Endothelial cell of umbilical vein (primary cell): Measurements from ENCODE around the gene IL10RA. TPM values are rescaled to one million over a fixed set of nuclear protein-coding genes. Genes with fewer than 3 reads are reported as not detected.

Experiments used
- BruUV-seq: library from RNA; stranded (reverse); fragments of 400-500 nt; replicated peaks from 2 replicates; lab custom pipeline; 2021; lab: Mats Ljungman, UMichigan
- CTCF ChIA-PET: fragments of 300-600, 350-600 bp; sonication (Branson Sonifier 250); formaldehyde crosslinking; loops from one replicate; lab custom pipeline; 2021; ENCODE audit warnings: antibody characterized with exemption, inconsistent platforms; lab: Charles Lee
- POLR2A ChIA-PET: fragments of 300-600, 350-600 bp; sonication (Branson Sonifier 250); formaldehyde crosslinking; loops from one replicate; lab custom pipeline; 2021; ENCODE audit warnings: antibody characterized with exemption, inconsistent platforms; lab: Charles Lee
- DNase-seq: peaks from one replicate; pipeline ENCODE4 v3.0.0-alpha.2; 2011; ENCODE audit warnings: low read depth, low spot score
- FAIRE-seq: peaks from 2 replicates; lab custom pipeline; 2011; peaks lifted over from hg19 to GRCh38; lab: Jason Lieb, UNC
- H2AFZ ChIP-seq: 2 replicates; pipeline ENCODE4 v1.6.0; 2012; ENCODE audit warnings: low read depth, low read length, control low read depth, inconsistent platforms
- H3K27ac ChIP-seq: 2 replicates; pipeline ENCODE4 v1.5.1; 2011; ENCODE audit warnings: low read depth, mild to moderate bottlenecking, control low read depth, low read length, moderate library complexity; ENCODE audit not compliant: insufficient read depth
- H3K27me3 ChIP-seq, 2 experiments: 2 replicates each; pipeline versions ENCODE4 v1.6.0 to v1.6.1; 2011; ENCODE audit warnings: low read length in 2 of 2, mixed read lengths in 1 of 2; ENCODE audit not compliant: control insufficient read depth in 2 of 2, insufficient read depth in 2 of 2
- H3K36me3 ChIP-seq, 2 experiments: 2 replicates in 1 of 2; 3 replicates in 1 of 2; pipeline ENCODE4 v1.5.1; 2011; ENCODE audit warnings: low read length in 2 of 2, mild to moderate bottlenecking in 1 of 2, moderate library complexity in 1 of 2; ENCODE audit not compliant: control insufficient read depth in 2 of 2, insufficient read depth in 2 of 2; ENCODE audit errors: extremely low read depth in 1 of 2
- H3K4me1 ChIP-seq: 3 replicates; pipeline ENCODE4 v1.5.1; 2011; ENCODE audit warnings: mild to moderate bottlenecking, low read length; ENCODE audit not compliant: control insufficient read depth, insufficient read depth; ENCODE audit errors: extremely low read depth
- H3K4me2 ChIP-seq: 2 replicates; pipeline ENCODE4 v1.6.1; 2011; ENCODE audit warnings: low read length, control low read depth, mixed read lengths; ENCODE audit not compliant: insufficient read depth
- H3K4me3 ChIP-seq, 3 experiments: fragments of 200-600 bp in 1 of 3; sonication (generic), shearing (Covaris generic) in 1 of 3; replicated peaks in 1 of 3; 2 replicates each; pipeline ENCODE4 v1.5.1; 2011 to 2016; ENCODE audit warnings: control low read depth in 3 of 3, low read length in 3 of 3, mild to moderate bottlenecking in 2 of 3, inconsistent platforms in 1 of 3, low read depth in 1 of 3, moderate library complexity in 1 of 3; ENCODE audit not compliant: insufficient read depth in 1 of 3
- H3K79me2 ChIP-seq: 2 replicates; pipeline ENCODE4 v1.6.0; 2012; ENCODE audit warnings: low read length, inconsistent platforms; ENCODE audit not compliant: control insufficient read depth, insufficient read depth
- H3K9ac ChIP-seq: replicated peaks from 2 replicates; pipeline ENCODE3; 2011; ENCODE audit warnings: low read length, control low read depth; ENCODE audit not compliant: insufficient read depth; ENCODE audit errors: extremely low read depth
- H3K9me1 ChIP-seq: replicated peaks from 3 replicates; pipeline ENCODE4 v1.6.0; 2011; ENCODE audit warnings: mild to moderate bottlenecking, low read length; ENCODE audit not compliant: control insufficient read depth, insufficient read depth; ENCODE audit errors: extremely low read depth
- H3K9me3 ChIP-seq: replicated peaks from 2 replicates; pipeline ENCODE4 v1.5.1; 2012; ENCODE audit warnings: low read length, inconsistent platforms; ENCODE audit not compliant: control insufficient read depth, insufficient read depth
- H4K20me1 ChIP-seq: replicated peaks from 2 replicates; pipeline ENCODE3; 2011; ENCODE audit warnings: mild to moderate bottlenecking, low read length; ENCODE audit not compliant: control insufficient read depth, insufficient read depth; ENCODE audit errors: extremely low read depth
- CTCF ChIP-seq, 2 donors: IDR thresholded peaks; 1 replicate in 1 of 2; 2 replicates in 1 of 2; pipeline ENCODE4 v1.5.1; 2011; ENCODE audit warnings: low read length in 2 of 2, mild to moderate bottlenecking in 2 of 2, moderate library complexity in 2 of 2, control low read depth in 1 of 2, inconsistent platforms in 1 of 2, low read depth in 1 of 2; ENCODE audit not compliant: insufficient read depth in 1 of 2; ENCODE audit errors: extremely low read depth in 1 of 2
- EZH2 ChIP-seq: IDR thresholded peaks from 2 replicates; pipeline ENCODE4 v1.6.1; 2012; ENCODE audit warnings: borderline replicate concordance, low read depth, mild to moderate bottlenecking, moderate library complexity, low read length, inconsistent platforms; ENCODE audit not compliant: severe bottlenecking
- FOS ChIP-seq: IDR thresholded peaks from 2 replicates; pipeline ENCODE4 v1.6.1; 2011; ENCODE audit warnings: mild to moderate bottlenecking, low read length, moderate library complexity, borderline replicate concordance; ENCODE audit not compliant: insufficient read depth
- GATA2 ChIP-seq: IDR thresholded peaks from 2 replicates; pipeline ENCODE4 v1.7.0; 2011; ENCODE audit warnings: low read depth, mild to moderate bottlenecking, moderate library complexity, mixed read lengths, low read length; ENCODE audit not compliant: insufficient read length, insufficient read depth
- JUN ChIP-seq: IDR thresholded peaks from 2 replicates; pipeline ENCODE4 v1.6.1; 2011; ENCODE audit warnings: borderline replicate concordance, low read depth; ENCODE audit not compliant: insufficient read length, insufficient read depth
- MAX ChIP-seq: IDR thresholded peaks from 2 replicates; pipeline ENCODE4 v1.6.1; 2011; ENCODE audit not compliant: insufficient read depth, insufficient read length
- MYC ChIP-seq: IDR thresholded peaks from one replicate; pipeline ENCODE4 v1.6.1; 2011; ENCODE audit warnings: mild to moderate bottlenecking, low read depth, low read length
- POLR2A ChIP-seq: IDR thresholded peaks from 2 replicates; pipeline ENCODE4 v1.6.1; 2012; ENCODE audit warnings: low read depth, mild to moderate bottlenecking, control low read depth, low read length
- POLR2AphosphoS5 ChIP-seq: IDR thresholded peaks from 2 replicates; pipeline ENCODE4 v1.6.1; 2012; ENCODE audit warnings: low read depth, mild to moderate bottlenecking, control low read depth, low read length, moderate library complexity; ENCODE audit not compliant: insufficient read depth
- dilution Hi-C: fragments of 300-500 bp; cut with MboI; formaldehyde crosslinking; loops from one replicate; pipeline ENCODE4 v1.15.0; 2019; ENCODE audit warnings: low sequenced_read_pairs; ENCODE audit not compliant: extremely low pct_ligation_motif_present
- intact Hi-C: fragments of 100-400 bp; cut with micrococcal nuclease; formaldehyde crosslinking; loops from one replicate; pipeline ENCODE4 v1.10.0; 2022
- polyA plus RNA-seq, 4 experiments: library from polyadenylated mRNA; depleted of rRNA in 3 of 4; stranded (reverse) in 3 of 4; unstranded in 1 of 4; fragments of >200 nt; gene quantifications; 2 replicates each; pipeline versions ENCODE4 v1.2.1 to v1.2.3, GENCODE V29; 2011 to 2012; ENCODE audit warnings: missing spikeins in 1 of 4
- total RNA-seq: library from RNA; stranded (reverse); gene quantifications from 2 replicates; pipeline ENCODE4 v1.2.3, GENCODE V29; 2021

The IL10RA gene
- total and polyA plus RNA-seq, 2 donors (not counting 3 experiments of a cell fraction or from before 2014, with no cell fraction given): 0.04 TPM; not detected in 1

GRCh38 chr11:118010738-118011461 is 24.7 kb downstream of the IL10RA start:
- dilution Hi-C loops: no loop called here
- H3K4me3 ChIP-seq: no peak overlapping the region
- H3K4me1 ChIP-seq: no peaks in the 10 kb centered on the region
- H4K20me1 ChIP-seq: no peaks in the 10 kb centered on the region
- BruUV-seq: no TSS peak
- H3K9me3 ChIP-seq: no peaks in the 10 kb centered on the region
- no peaks in the 10 kb centered on the region for H3K36me3 ChIP-seq
- no peaks in the 10 kb centered on the region for H3K79me2 ChIP-seq
- H2AFZ ChIP-seq: no peak overlapping the region
- ChIA-PET CTCF (no interaction called here), POLR2A (no interaction called here)
- H3K27me3 ChIP-seq: no peaks in the 10 kb centered on the region
- no peak overlapping the region for H3K4me2 ChIP-seq
- FAIRE-seq (no peak), DNase-seq (no peak)
- TF ChIP-seq CTCF (IDR thresholded peaks at IDR 0.05; ENCODE audit: extremely low read depth in 1 of 2, insufficient read depth in 1 of 2, low read depth in 1 of 2, low read length in 2 of 2) (no peak), GATA2 (no peak), JUN (no peak), EZH2 (no peak), MYC (no peak), POLR2AphosphoS5 (no peak), MAX (no peak), POLR2A (no peak), FOS (no peak)
- no peak overlapping the region for H3K27ac ChIP-seq
- H3K9me1 ChIP-seq: no peaks in the 10 kb centered on the region
- H3K9ac ChIP-seq: no peak overlapping the region
- intact Hi-C loops: no loop called here
